ENCODE measurements around the gene LCORL.

LCORL gene

DNA sequence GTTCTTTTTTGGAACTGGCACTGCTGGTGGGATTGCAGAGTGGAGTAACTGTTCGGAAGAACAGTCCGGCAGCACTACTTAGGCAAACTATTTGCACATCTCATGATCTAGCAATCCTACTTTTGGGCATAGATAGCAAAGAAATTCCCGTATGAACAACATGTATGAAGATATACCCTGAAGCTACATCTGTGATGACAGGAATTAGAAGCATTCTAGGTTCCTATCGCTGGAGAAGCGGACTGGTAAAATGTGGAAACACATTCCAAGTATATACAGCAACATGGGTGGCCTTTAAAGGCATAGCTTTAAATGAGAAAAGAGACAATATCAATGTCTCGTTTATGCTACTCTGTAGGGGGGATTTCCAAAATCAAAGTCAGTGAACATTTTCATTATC, 214.1 kb downstream of the LCORL start:
- no peaks in the 10 kb centered on the region for H3K9me3 ChIP-seq (ENCODE audit: control insufficient read depth in 1 of 2, low read length in 2 of 2)
- H3K27me3 ChIP-seq (ENCODE audit: low read depth, low read length): no peaks in the 10 kb centered on the region
- H3K4me3 ChIP-seq (ENCODE audit: low read depth in 1 of 2, low read length in 2 of 2): peak overlapping the region; percentile 35 to 96
- H3K4me1 ChIP-seq (ENCODE audit: control insufficient read depth in 1 of 2, insufficient read depth in 2 of 2, low read length in 2 of 2): peaks cover 18 to 36% of the 10 kb centered on the region in 2 donors
- H3K27ac ChIP-seq (ENCODE audit: low read length): no peak overlapping the region
- H3K36me3 ChIP-seq (ENCODE audit: control insufficient read depth in 1 of 2, insufficient read depth in 2 of 2, low read length in 2 of 2): peaks cover 16 to 28% of the 10 kb centered on the region in 2 donors

- peaks cover 16 to 32% of the 10 kb centered on the region in 2 donors for H3K36me3 ChIP-seq (ENCODE audit: control insufficient read depth in 1 of 2, insufficient read depth in 2 of 2, low read length in 2 of 2)
- H3K4me1 ChIP-seq (ENCODE audit: control insufficient read depth in 1 of 2, insufficient read depth in 2 of 2, low read length in 2 of 2): peaks cover 18 to 32% of the 10 kb centered on the region in 2 donors
- no peaks in the 10 kb centered on the region for H3K27me3 ChIP-seq (ENCODE audit: low read depth, low read length)
- H3K9me3 ChIP-seq (ENCODE audit: control insufficient read depth in 1 of 2, low read length in 2 of 2): no peaks in the 10 kb centered on the region
- H3K27ac ChIP-seq (ENCODE audit: low read length): no peak overlapping the region
- H3K4me3 ChIP-seq (ENCODE audit: low read depth in 1 of 2, low read length in 2 of 2): no peak overlapping the region
Measured at GRCh38 chr4:17805580-17806155, 215.9 kb downstream of the LCORL start.

GRCh38 chr4:17797808-17798207, 223.7 kb downstream of the LCORL start:
- Histone ChIP-seq H3K27ac (ENCODE audit: low read length) (no peak overlapping the region), H3K9me3 (ENCODE audit: control insufficient read depth in 1 of 2, low read length in 2 of 2) (no peaks in the 10 kb centered on the region), H3K27me3 (ENCODE audit: low read depth, low read length) (no peaks in the 10 kb centered on the region), H3K36me3 (ENCODE audit: control insufficient read depth in 1 of 2, insufficient read depth in 2 of 2, low read length in 2 of 2) (peaks cover 3 to 12% of the 10 kb centered on the region in 2 donors), H3K4me3 (ENCODE audit: low read depth in 1 of 2, low read length in 2 of 2) (no peak overlapping the region), H3K4me1 (ENCODE audit: control insufficient read depth in 1 of 2, insufficient read depth in 2 of 2, low read length in 2 of 2) (no peaks in the 10 kb centered on the region)

DNA sequence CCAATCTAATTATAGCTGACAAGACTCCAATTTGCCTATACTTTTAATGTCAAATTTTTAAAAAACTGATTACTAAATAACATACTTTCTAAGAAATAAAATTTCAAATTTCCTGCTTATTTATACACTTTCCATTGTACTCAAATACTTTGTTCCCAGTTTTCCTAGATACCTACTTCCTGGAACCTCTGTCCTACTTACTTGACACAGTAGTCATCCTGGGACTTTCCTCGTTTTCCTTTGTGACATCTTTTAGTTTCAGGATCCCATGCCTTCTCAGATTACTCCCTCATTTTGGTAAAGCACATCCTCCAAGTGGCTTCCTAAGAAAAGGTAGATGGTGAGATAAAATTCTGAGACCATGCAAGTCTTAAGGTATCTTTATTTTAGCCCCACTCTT, 226.8 kb downstream of the LCORL start:
- Histone ChIP-seq H3K27me3 (ENCODE audit: low read depth, low read length) (no peaks in the 10 kb centered on the region), H3K4me1 (ENCODE audit: control insufficient read depth in 1 of 2, insufficient read depth in 2 of 2, low read length in 2 of 2) (no peaks in the 10 kb centered on the region), H3K36me3 (ENCODE audit: control insufficient read depth in 1 of 2, insufficient read depth in 2 of 2, low read length in 2 of 2) (peaks cover 3 to 4% of the 10 kb centered on the region in 2 donors), H3K9me3 (ENCODE audit: control insufficient read depth in 1 of 2, low read length in 2 of 2) (no peaks in the 10 kb centered on the region), H3K27ac (ENCODE audit: low read length) (no peak overlapping the region), H3K4me3 (ENCODE audit: low read depth in 1 of 2, low read length in 2 of 2) (no peak overlapping the region)

Data from muscle layer of duodenum (tissue), 2 donors.